Heart left ventricle (tissue), 16 donors: ENCODE results near the gene CYREN. TPM values are rescaled to one million over a fixed set of nuclear protein-coding genes. Genes with fewer than 3 reads are reported as not detected.
A peak's percentile ranks its signal among the peaks of the same experiment; 100 is the strongest.
"Not testable (repeated sequence)": the region's sequence is repeated elsewhere in the genome, so short reads cannot be mapped to it uniquely, and the experiment has no call there.

Source experiments
- ATAC-seq, 4 donors: fragments of 200-7000 bp; cut with Tn5 transposase; one replicate each; pipeline ENCODE4 v1.9.1; 2020 to 2022; ENCODE audit warnings: moderate library complexity in 4 of 4, mild to moderate bottlenecking in 3 of 4, moderate number of reproducible peaks in 1 of 4
- DNase-seq, 5 donors: peaks; one replicate each; pipeline ENCODE4 v3.0.0-alpha.2; 2020
- H3K27ac ChIP-seq, 12 donors: fragments of 200-600 bp; sonication (generic) in 4 of 12; one replicate each; pipeline versions ENCODE4 v1.5.0 to v1.8.0; 2016 to 2022; ENCODE audit warnings: mild to moderate bottlenecking in 2 of 12
- H3K27me3 ChIP-seq, 9 donors: fragments of 200-600 bp; sonication (generic) in 2 of 9; one replicate each; pipeline versions ENCODE4 v1.5.1 to v1.8.0; 2016 to 2022; ENCODE audit warnings: mild to moderate bottlenecking in 3 of 9
- H3K36me3 ChIP-seq, 9 donors: fragments of 200-600 bp; sonication (generic) in 2 of 9; one replicate each; pipeline versions ENCODE4 v1.5.0 to v1.8.0; 2018 to 2022; ENCODE audit warnings: mild to moderate bottlenecking in 2 of 9
- H3K4me1 ChIP-seq, 12 donors: fragments of 200-600 bp; sonication (generic) in 4 of 12; one replicate each; pipeline versions ENCODE4 v1.5.0 to v1.8.0; 2016 to 2022; ENCODE audit warnings: mild to moderate bottlenecking in 3 of 12
- H3K4me3 ChIP-seq, 12 donors: fragments of 200-600 bp; sonication (generic) in 4 of 12; one replicate each; pipeline versions ENCODE4 v1.5.0 to v1.8.0; 2017 to 2022; ENCODE audit warnings: mild to moderate bottlenecking in 9 of 12, moderate library complexity in 4 of 12
- H3K9me3 ChIP-seq, 12 donors: fragments of 200-600 bp; sonication (generic) in 4 of 12; one replicate each; pipeline versions ENCODE4 v1.5.0 to v1.8.0; 2016 to 2022; ENCODE audit warnings: mild to moderate bottlenecking in 1 of 12
- CTCF ChIP-seq, 12 donors: fragments of 200-600 bp; sonication (generic) in 4 of 12; IDR thresholded peaks; one replicate each; pipeline versions ENCODE4 v1.5.0 to v1.8.0; 2018 to 2022; ENCODE audit warnings: antibody characterized with exemption in 12 of 12, mild to moderate bottlenecking in 5 of 12
- POLR2A ChIP-seq, 2 donors: fragments of 450-650 bp; IDR thresholded peaks; one replicate each; pipeline ENCODE4 v1.6.1; 2017; ENCODE audit warnings: antibody characterized with exemption in 2 of 2, mild to moderate bottlenecking in 2 of 2, moderate library complexity in 2 of 2
- WGBS, 4 donors: extraction: QIAGEN DNeasy Blood & Tissue Kit in 2 of 4; methylation state at CpG; one replicate each; pipeline versions ENCODE4 v1.1.5 to v1.1.7; 2013 to 2018; 5-methylcytosine and 5-hydroxymethylcytosine counted together
- intact Hi-C, 10 donors: fragments of 100-400 bp; cut with DNase I; formaldehyde crosslinking; loops; one replicate each; pipeline versions ENCODE4 v1.11.1 to v1.14.2; 2022
- polyA plus RNA-seq, 2 donors: library from polyadenylated mRNA; stranded (reverse); fragments of 200-250 nt; gene quantifications; one replicate each; pipeline ENCODE4 v1.2.3, GENCODE V29; 2013
- total RNA-seq, 9 donors: library from RNA; depleted of rRNA in 2 of 9; stranded (reverse); fragments of >200 nt in 2 of 9; fragmentation: NEBNext Ultra II Directional in 3 of 9; extraction: Animal tissue kit (Norgen Biotek cat#: 25700) in 3 of 9; gene quantifications; one replicate each; pipeline versions ENCODE4 v1.1.0 to v1.2.4, GENCODE V29; 2016 to 2023
- donor health status: ischemic (EF 13 %, LVEDD 7.1; RV severe dilation, severe dysfunction).
- donor health status: healthy with polysubstance abuse.
- donor health status: DM: no; HTN: yes; CAD: no.
- donor health status: DM: no; HTN: no; CAD: no.
- donor health status: ischemic (EF 25% LVEDD 6.9; RV normal size, moderate dysfunction).
- donor health status: ischemic (EF 25% LVEDD 5.7; RV mildly dilated, moderate dysfunction).
- donor health status: healthy.
- donor health status: DM: yes; HTN: yes; CAD: no.
- donor health status: ischemic (EF 35%, LVEDD 5.7; RV mildly dilated, moderate dysfunction).
- donor health status: nonischemic (EF 11% LVEDD 7.7; RV severe dilation, severe dysfunction).
- donor health status: DM: yes; HTN: yes; CAD: no.
- donor health status: PGD.
- donor health status: ischemic (EF 29% LVEDD 5.4; RV normal size, mild dysfunction).
- donor health status: nonischemic (EF 23%, LVEDD 6.1; RV moderate dilation, normal function).

The CYREN gene
- total and polyA plus RNA-seq, 11 donors, result 18.4 to 35.8 (median 24.9) TPM

DNA sequence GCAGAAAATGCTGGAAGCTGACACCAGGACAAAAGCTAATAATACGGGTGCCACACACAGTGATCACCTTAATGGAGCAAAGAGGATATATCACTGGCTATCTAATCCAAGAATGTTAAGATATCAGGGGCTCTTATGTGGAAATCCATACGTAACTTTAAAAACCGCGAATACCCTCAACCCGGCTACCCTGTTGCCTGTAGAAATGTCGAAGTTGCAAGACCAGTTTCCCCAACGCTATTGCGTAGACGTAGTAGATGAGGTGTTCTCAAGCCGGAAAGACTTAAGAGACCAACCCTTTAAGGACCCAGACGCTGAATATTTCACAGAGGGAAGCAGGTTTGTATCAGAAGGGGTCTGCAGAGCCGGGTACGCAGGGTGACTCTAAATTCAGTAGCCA, 7.9 kb upstream of the CYREN start:
- intact Hi-C loops, result no loop called here
- Histone ChIP-seq H3K4me1 (no peaks in the 10 kb centered on the region), H3K27me3 (no peaks in the 10 kb centered on the region), H3K4me3 (no peak overlapping the region), H3K9me3 (peaks cover 0 to 42% (median 28%) of the 10 kb centered on the region in 12 donors), H3K36me3 (peaks cover 0 to 36% (median 4%) of the 10 kb centered on the region in 9 donors), H3K27ac (no peak overlapping the region)
- no peak for DNase-seq
- TF ChIP-seq CTCF (IDR thresholded peaks at IDR 0.05) (no peak), POLR2A (IDR thresholded peaks at IDR 0.05) (no peak)
- WGBS, 4 donors, result 90 to 94% (median 92%) methylated on average over 13 of the region's 13 CpGs
- ATAC-seq, result no peak

GRCh38 chr7:135177028-135177696, 6.7 kb upstream of the CYREN start:
- WGBS, 4 donors, result 93 to 96% (median 95%) methylated on average over 9 of the region's 9 CpGs
- Histone ChIP-seq H3K4me1 (peaks cover 0 to 5% (median 0%) of the 10 kb centered on the region in 12 donors), H3K27ac (no peak overlapping the region), H3K4me3 (no peak overlapping the region), H3K27me3 (no peaks in the 10 kb centered on the region), H3K36me3 (peaks cover 0 to 24% (median 3%) of the 10 kb centered on the region in 9 donors), H3K9me3 (peaks cover 0 to 33% (median 22%) of the 10 kb centered on the region in 12 donors)
- DNase-seq, result no peak
- TF ChIP-seq CTCF (IDR thresholded peaks at IDR 0.05) (no peak), POLR2A (IDR thresholded peaks at IDR 0.05) (no peak)
- intact Hi-C loops, result no loop called here
- no peak for ATAC-seq

DNA sequence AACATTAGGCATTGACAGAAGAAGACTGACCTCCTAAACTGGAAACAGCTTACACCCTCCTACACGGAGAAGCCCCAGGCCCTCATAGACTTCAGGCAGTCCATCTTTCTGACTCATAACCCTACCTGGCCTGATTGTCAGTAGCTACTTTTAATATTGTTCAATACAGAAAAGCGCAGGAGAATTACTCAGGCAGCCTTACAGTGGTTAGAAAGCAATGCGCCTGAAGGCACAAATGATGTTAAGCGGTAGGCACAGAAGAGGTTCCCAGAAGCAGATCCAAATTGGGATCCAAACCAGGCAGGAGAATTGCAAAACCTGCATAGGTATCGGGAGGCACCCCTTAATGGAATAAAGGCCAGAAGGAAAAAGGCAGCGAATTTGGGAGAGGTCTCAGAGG, 5.4 kb upstream of the CYREN start:
- TF ChIP-seq CTCF (IDR thresholded peaks at IDR 0.05), result no peak
- TF ChIP-seq POLR2A (IDR thresholded peaks at IDR 0.05), result no peak
- 92 to 98% (median 94%) methylated on average over 6 of the region's 6 CpGs for WGBS, 4 donors
- Histone ChIP-seq H3K4me3 (no peak overlapping the region), H3K27ac (no peak overlapping the region), H3K4me1 (peaks cover 0 to 15% (median 5%) of the 10 kb centered on the region in 12 donors), H3K36me3 (peaks cover 0 to 12% (median 0%) of the 10 kb centered on the region in 9 donors), H3K27me3 (no peaks in the 10 kb centered on the region), H3K9me3 (peaks cover 0 to 20% (median 9%) of the 10 kb centered on the region in 12 donors)
- ATAC-seq (no peak), DNase-seq (no peak)
- intact Hi-C loops, result no loop called here

- no peak overlapping the region for H3K27ac ChIP-seq
- H3K9me3 ChIP-seq, result peaks cover 0 to 10% (median 0%) of the 10 kb centered on the region in 12 donors
- H3K4me3 ChIP-seq, result no peak overlapping the region
- peaks cover 0 to 22% (median 6%) of the 10 kb centered on the region in 12 donors for H3K4me1 ChIP-seq
- no peaks in the 10 kb centered on the region for H3K27me3 ChIP-seq
- no peak for TF ChIP-seq CTCF (IDR thresholded peaks at IDR 0.05)
- no peak for TF ChIP-seq POLR2A (IDR thresholded peaks at IDR 0.05)
- 90 to 97% (median 96%) methylated on average over 7 of the region's 7 CpGs for WGBS, 4 donors
- ATAC-seq (no peak), DNase-seq (no peak)
- intact Hi-C loops, result loop anchor here in 4 of 10 donors (5.0 kb wide), 3 partner anchors 188 to 488 kb away; partner anchors contain the start of gene AGBL3 (in 1 of the 4)
- H3K36me3 ChIP-seq, result peaks cover 0 to 4% (median 0%) of the 10 kb centered on the region in 9 donors
These were observed 4.4 kb upstream of the CYREN start for GRCh38 chr7:135174941-135175340.

GRCh38 chr7:135173916-135174315, 3.4 kb upstream of the CYREN start:
- ATAC-seq, H3K27ac ChIP-seq, H3K27me3 ChIP-seq, DNase-seq, H3K9me3 ChIP-seq, H3K4me3 ChIP-seq, H3K36me3 ChIP-seq: not testable (repeated sequence)
- peaks cover 4 to 32% (median 17%) of the 10 kb centered on the region in 12 donors for H3K4me1 ChIP-seq
- WGBS, 4 donors, result 74 to 92% (median 82%) methylated on average over 4 of the region's 4 CpGs
- intact Hi-C loops, result loop anchor here in 4 of 10 donors (5.0 kb wide), 3 partner anchors 187 to 487 kb away; partner anchors contain the start of gene AGBL3 (in 1 of the 4)

GRCh38 chr7:135171581-135172291, 1.2 kb upstream of the CYREN start:
- WGBS, 4 donors, result 37 to 57% (median 43%) methylated on average over 17 to 19 of the region's 19 CpGs
- Histone ChIP-seq H3K4me3 (peak overlapping the region in 7 of 12 donors; percentile 74 to 96 (median 89)), H3K4me1 (peaks cover 9 to 51% (median 36%) of the 10 kb centered on the region in 12 donors), H3K27ac (peak overlapping the region; percentile 83 to 100 (median 97)), H3K36me3 (peaks cover 0 to 21% (median 16%) of the 10 kb centered on the region in 9 donors)
- H3K9me3 ChIP-seq, H3K27me3 ChIP-seq: not testable (repeated sequence)
- intact Hi-C loops, result loop anchor here in 7 of 10 donors (1.0 to 5.0 kb wide), 7 partner anchors 23 to 484 kb away; partner anchors contain the start of genes AGBL3 (in 3 of the 7), WDR91 (in 2 of the 7) and TMEM140 (in 1 of the 7)
- peak in 2 of 4 donors; percentile 49 to 61 for ATAC-seq
- DNase-seq, result peak in 4 of 5 donors; percentile 61 to 89 (median 84)
